Vagina (tissue), 2 donors: ENCODE measurements around the gene ARMC9. TPM values are rescaled to one million over a fixed set of nuclear protein-coding genes. Genes with fewer than 3 reads are reported as not detected.
A peak's percentile ranks its signal among the peaks of the same experiment; 100 is the strongest.
"Not testable (repeated sequence)": the region's sequence is repeated elsewhere in the genome, so short reads cannot be mapped to it uniquely, and the experiment has no call there.

Experiments
- DNase-seq, 2 donors: peaks; one replicate each; pipeline ENCODE4 v3.0.0-alpha.2; 2017; ENCODE audit errors: extremely low spot score in 2 of 2
- H3K27ac ChIP-seq: fragments of 200-600 bp; sonication (generic); one replicate; pipeline ENCODE4 v1.5.1; 2019
- H3K27me3 ChIP-seq: fragments of 200-600 bp; sonication (generic); one replicate; pipeline ENCODE4 v1.5.1; 2019
- H3K36me3 ChIP-seq, 2 donors: fragments of 200-600 bp; sonication (generic); one replicate each; pipeline ENCODE4 v1.5.1; 2017 to 2019
- H3K4me1 ChIP-seq: fragments of 200-600 bp; sonication (generic); one replicate; pipeline ENCODE4 v1.5.1; 2019
- H3K4me3 ChIP-seq, 2 donors: fragments of 200-600 bp; sonication (generic); 1 replicate in 1 of 2; 2 replicates in 1 of 2; pipeline ENCODE4 v1.5.1; 2016 to 2019
- H3K9me3 ChIP-seq: fragments of 200-600 bp; sonication (generic); one replicate; pipeline ENCODE4 v1.5.1; 2019
- POLR2A ChIP-seq, 2 donors: fragments of 450-650 bp; IDR thresholded peaks; one replicate each; pipeline ENCODE4 v1.6.1; 2017; ENCODE audit warnings: antibody characterized with exemption in 2 of 2, mild to moderate bottlenecking in 2 of 2, moderate library complexity in 2 of 2
- POLR2AphosphoS5 ChIP-seq, 2 donors: sonication (generic); formaldehyde crosslinking; IDR thresholded peaks; one replicate each; pipeline ENCODE4 v1.9.0; 2017; ENCODE audit warnings: antibody characterized with exemption in 2 of 2, mild to moderate bottlenecking in 2 of 2, low read depth in 1 of 2; ENCODE audit not compliant: insufficient read depth in 1 of 2
- intact Hi-C: fragments of 100-400 bp; cut with DNase I; formaldehyde crosslinking; loops from one replicate; pipeline ENCODE4 v1.15.1; 2023
- total RNA-seq: library from RNA; depleted of rRNA; stranded (reverse); fragments of >200 nt; gene quantifications from one replicate; pipeline ENCODE4 v1.2.3, GENCODE V29; 2016
- TF ChIP-seq, protein P1 (sequence below), 3 experiments: fragments of 450-650 bp in 2 of 3; fragments of 200-600 bp in 1 of 3; sonication (generic) in 1 of 3; IDR thresholded peaks; one replicate each; pipeline ENCODE4 v1.5.1; 2017 to 2019; ENCODE audit warnings: antibody characterized with exemption in 3 of 3, mild to moderate bottlenecking in 2 of 3, moderate library complexity in 2 of 3

Gene ARMC9
- total RNA-seq, 1 donor from 2014 or later, result 16.0 TPM

DNA sequence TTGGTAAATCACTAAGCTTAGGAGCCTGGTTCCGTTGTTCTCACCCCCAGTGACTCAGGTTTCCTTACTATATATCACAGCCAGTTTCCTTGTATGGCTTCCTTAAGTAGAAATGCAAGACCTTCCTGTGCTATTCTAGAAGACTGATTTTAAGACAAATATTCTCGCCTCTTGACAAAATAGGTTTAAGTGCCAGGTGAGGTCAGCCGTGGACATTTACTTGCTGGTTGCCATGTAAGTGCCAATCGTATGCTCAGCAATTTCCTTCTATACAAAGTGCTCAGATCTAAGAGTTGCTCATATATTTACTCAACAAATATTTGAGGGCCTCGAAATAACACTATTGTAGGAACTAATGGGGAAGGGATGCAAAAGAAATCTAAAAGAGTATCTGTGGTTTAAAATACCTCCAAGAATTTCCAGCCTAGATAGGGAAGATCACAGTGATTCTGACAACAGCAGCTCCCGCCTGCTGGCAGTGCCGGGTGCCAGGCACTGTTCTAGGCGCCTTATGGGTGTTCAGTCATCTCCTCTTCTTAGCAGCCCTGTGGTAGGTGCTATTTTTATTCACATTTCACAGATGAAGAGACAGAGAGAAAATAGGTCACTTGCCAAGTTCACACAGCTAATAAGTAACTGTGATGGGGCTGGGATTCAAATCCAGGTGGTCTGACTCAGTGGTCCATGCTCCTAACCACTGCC lies 101.7 kb downstream of the ARMC9 start:
- H3K4me3 ChIP-seq, result no peak overlapping the region
- intact Hi-C loops, result no loop called here
- H3K27ac ChIP-seq, result no peak overlapping the region
- no peaks in the 10 kb centered on the region for H3K27me3 ChIP-seq
- TF ChIP-seq POLR2A (IDR thresholded peaks at IDR 0.05) (no peak), POLR2AphosphoS5 (IDR thresholded peaks at IDR 0.05; ENCODE audit: insufficient read depth in 1 of 2, low read depth in 1 of 2) (no peak)
- TF ChIP-seq, protein P1, sequence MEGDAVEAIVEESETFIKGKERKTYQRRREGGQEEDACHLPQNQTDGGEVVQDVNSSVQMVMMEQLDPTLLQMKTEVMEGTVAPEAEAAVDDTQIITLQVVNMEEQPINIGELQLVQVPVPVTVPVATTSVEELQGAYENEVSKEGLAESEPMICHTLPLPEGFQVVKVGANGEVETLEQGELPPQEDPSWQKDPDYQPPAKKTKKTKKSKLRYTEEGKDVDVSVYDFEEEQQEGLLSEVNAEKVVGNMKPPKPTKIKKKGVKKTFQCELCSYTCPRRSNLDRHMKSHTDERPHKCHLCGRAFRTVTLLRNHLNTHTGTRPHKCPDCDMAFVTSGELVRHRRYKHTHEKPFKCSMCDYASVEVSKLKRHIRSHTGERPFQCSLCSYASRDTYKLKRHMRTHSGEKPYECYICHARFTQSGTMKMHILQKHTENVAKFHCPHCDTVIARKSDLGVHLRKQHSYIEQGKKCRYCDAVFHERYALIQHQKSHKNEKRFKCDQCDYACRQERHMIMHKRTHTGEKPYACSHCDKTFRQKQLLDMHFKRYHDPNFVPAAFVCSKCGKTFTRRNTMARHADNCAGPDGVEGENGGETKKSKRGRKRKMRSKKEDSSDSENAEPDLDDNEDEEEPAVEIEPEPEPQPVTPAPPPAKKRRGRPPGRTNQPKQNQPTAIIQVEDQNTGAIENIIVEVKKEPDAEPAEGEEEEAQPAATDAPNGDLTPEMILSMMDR (IDR thresholded peaks at IDR 0.05), result no peak
- no peak for DNase-seq
- H3K4me1 ChIP-seq, result no peaks in the 10 kb centered on the region
- H3K9me3 ChIP-seq, result no peaks in the 10 kb centered on the region
- no peaks in the 10 kb centered on the region for H3K36me3 ChIP-seq

DNA sequence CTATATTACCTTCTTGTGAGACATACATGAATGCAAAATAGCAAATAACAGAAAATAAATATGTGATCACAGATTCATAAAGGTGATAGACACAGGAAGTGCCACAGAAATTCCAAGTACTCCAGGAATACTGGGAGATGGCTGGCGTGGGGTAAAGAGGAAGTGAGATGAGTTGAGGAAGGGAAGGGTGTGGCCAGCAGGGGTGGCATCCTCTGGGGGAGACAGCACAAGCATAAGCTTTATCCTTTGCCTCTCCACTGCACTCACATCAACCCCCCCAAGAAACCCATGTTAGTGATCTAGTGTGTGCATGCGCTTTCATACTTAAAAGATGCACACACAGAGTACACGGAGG lies 102.3 kb downstream of the ARMC9 start:
- Histone ChIP-seq H3K27me3 (no peaks in the 10 kb centered on the region), H3K9me3 (no peaks in the 10 kb centered on the region), H3K4me1 (no peaks in the 10 kb centered on the region), H3K36me3 (no peaks in the 10 kb centered on the region), H3K27ac (no peak overlapping the region), H3K4me3 (no peak overlapping the region)
- intact Hi-C loops, result no loop called here
- TF ChIP-seq POLR2A (IDR thresholded peaks at IDR 0.05) (no peak), POLR2AphosphoS5 (IDR thresholded peaks at IDR 0.05; ENCODE audit: insufficient read depth in 1 of 2, low read depth in 1 of 2) (no peak)
- TF ChIP-seq, protein P1 (IDR thresholded peaks at IDR 0.05), result no peak
- no peak for DNase-seq

DNA sequence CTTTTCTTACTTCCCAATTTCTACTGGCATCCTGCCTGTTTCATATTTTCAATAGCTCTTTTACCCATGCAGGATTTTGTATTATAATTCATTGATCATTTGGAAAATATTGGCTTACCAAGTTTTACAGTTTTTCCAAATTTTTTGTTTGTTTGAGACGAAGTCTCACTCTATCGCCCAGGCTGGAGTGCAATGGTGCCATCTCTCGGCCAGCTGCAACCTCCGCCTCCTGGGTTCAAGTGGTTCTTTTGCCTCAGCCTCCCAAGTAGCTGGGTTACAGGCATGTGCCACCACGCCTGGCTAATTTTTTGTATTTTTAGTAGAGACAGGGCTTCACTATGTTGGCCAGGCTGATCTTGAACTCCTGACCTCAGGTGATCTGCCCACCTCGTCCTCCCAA lies 105.8 kb downstream of the ARMC9 start:
- H3K36me3 ChIP-seq, H3K27me3 ChIP-seq, DNase-seq, H3K27ac ChIP-seq, intact Hi-C loops, H3K9me3 ChIP-seq, H3K4me3 ChIP-seq, H3K4me1 ChIP-seq: not testable (repeated sequence)

- Histone ChIP-seq H3K4me3 (no peak overlapping the region), H3K9me3 (no peaks in the 10 kb centered on the region), H3K27me3 (no peaks in the 10 kb centered on the region), H3K36me3 (no peaks in the 10 kb centered on the region), H3K4me1 (no peaks in the 10 kb centered on the region), H3K27ac (no peak overlapping the region)
- intact Hi-C loops, result no loop called here
- no peak for TF ChIP-seq POLR2AphosphoS5 (IDR thresholded peaks at IDR 0.05; ENCODE audit: insufficient read depth in 1 of 2, low read depth in 1 of 2)
- no peak for TF ChIP-seq POLR2A (IDR thresholded peaks at IDR 0.05)
- TF ChIP-seq, protein P1 (IDR thresholded peaks at IDR 0.05), result no peak
- no peak for DNase-seq
Measured at GRCh38 chr2:231305221-231305620, 106.8 kb downstream of the ARMC9 start.

GRCh38 chr2:231306791-231307393 lies 108.5 kb downstream of the ARMC9 start:
- Histone ChIP-seq H3K4me3 (no peak overlapping the region), H3K27ac (no peak overlapping the region), H3K4me1 (no peaks in the 10 kb centered on the region), H3K27me3 (no peaks in the 10 kb centered on the region), H3K36me3 (no peaks in the 10 kb centered on the region), H3K9me3 (no peaks in the 10 kb centered on the region)
- TF ChIP-seq POLR2AphosphoS5 (IDR thresholded peaks at IDR 0.05; ENCODE audit: insufficient read depth in 1 of 2, low read depth in 1 of 2) (no peak), POLR2A (IDR thresholded peaks at IDR 0.05) (no peak)
- intact Hi-C loops, result no loop called here
- DNase-seq, result peak in 1 of 2 donors; percentile 72

DNA sequence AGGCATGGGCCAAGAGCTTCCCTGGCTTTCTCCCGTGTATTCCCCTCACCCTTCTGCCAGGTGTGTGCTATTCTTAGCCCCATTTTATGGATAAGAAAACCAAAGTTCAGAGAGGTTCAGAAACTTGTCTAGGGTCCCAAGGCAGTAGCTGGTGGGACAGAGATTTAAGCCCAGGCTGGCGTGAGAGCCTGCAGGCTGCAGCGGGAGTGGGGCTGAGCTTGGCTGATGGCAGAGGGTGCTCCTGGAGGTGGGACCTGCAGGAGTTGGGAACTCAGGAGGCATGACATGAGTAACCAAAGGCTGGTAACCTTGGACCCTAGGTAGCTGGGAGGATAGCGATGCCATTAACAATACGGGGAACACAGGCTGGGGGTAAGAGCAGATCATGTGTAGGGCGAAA lies 109.8 kb downstream of the ARMC9 start:
- Histone ChIP-seq H3K27me3 (no peaks in the 10 kb centered on the region), H3K36me3 (no peaks in the 10 kb centered on the region), H3K4me3 (no peak overlapping the region), H3K27ac (no peak overlapping the region), H3K9me3 (no peaks in the 10 kb centered on the region), H3K4me1 (no peaks in the 10 kb centered on the region)
- TF ChIP-seq POLR2A (IDR thresholded peaks at IDR 0.05), result no peak
- TF ChIP-seq POLR2AphosphoS5 (IDR thresholded peaks at IDR 0.05; ENCODE audit: insufficient read depth in 1 of 2, low read depth in 1 of 2), result no peak
- TF ChIP-seq, protein P1 (IDR thresholded peaks at IDR 0.05), result no peak
- intact Hi-C loops, result no loop called here
- DNase-seq, result peak in 1 of 2 donors; percentile 62
